Activated T-helper 9 cell treated with anti-CD3 and anti-CD28 coated beads, Interleukin-2, amount 50 U/mL, for 16 hours (primary cell): ENCODE results near the gene SPAG17.

Experiments used
- DNase-seq: peaks from one replicate; pipeline ENCODE4 v3.0.0-alpha.2; 2020; ENCODE audit warnings: low read depth

SPAG17 gene

GRCh38 chr1:118185084-118185832 is at the start of gene SPAG17:
TSS of gene SPAG17 (minus strand) at chr1:118185228. CDS start at chr1:118185157, 71 bp downstream.
- DNase-seq: no peak

DNA sequence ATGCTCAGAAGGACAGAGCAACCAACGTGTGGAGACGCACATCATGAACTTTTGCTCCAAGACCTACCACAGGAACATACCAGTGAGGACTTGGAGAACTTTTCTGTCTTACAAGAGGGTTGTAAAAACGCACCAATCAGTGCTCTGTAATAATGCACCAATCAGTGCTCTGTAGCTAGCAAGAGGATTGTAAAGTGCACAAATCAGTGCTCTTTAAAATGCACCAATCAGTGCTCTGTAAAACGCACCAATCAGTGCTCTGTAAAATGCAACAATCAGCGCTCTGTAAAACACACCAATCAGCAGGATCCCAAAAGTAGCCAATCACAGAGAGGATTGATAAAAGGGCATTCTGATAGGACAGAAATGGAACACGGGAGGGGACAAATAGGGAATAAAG is 40.4 kb upstream of the SPAG17 start:
- DNase-seq: no peak

DNA sequence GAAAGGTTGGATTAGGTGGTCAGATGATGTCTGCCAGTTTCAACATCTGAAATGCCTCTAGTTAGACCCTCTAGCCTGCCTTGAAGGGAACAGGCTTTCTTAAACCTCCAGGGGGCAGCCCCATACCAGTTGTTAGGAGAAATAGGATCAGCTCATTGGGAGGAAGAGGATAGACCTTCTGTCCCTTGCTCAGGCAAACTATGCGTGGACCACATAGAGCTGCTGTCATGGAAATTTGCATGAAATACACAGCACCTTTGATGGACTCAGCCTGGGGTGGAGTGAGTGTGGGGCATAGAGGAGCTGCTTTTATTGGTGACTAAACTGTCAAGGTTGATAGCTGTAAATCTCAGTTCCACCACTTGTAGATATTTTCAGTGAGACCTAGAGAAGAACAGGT is 38.4 kb upstream of the SPAG17 start:
- DNase-seq: no peak

GRCh38 chr1:118219438-118219837 is 34.4 kb upstream of the SPAG17 start:
- no peak for DNase-seq

DNA sequence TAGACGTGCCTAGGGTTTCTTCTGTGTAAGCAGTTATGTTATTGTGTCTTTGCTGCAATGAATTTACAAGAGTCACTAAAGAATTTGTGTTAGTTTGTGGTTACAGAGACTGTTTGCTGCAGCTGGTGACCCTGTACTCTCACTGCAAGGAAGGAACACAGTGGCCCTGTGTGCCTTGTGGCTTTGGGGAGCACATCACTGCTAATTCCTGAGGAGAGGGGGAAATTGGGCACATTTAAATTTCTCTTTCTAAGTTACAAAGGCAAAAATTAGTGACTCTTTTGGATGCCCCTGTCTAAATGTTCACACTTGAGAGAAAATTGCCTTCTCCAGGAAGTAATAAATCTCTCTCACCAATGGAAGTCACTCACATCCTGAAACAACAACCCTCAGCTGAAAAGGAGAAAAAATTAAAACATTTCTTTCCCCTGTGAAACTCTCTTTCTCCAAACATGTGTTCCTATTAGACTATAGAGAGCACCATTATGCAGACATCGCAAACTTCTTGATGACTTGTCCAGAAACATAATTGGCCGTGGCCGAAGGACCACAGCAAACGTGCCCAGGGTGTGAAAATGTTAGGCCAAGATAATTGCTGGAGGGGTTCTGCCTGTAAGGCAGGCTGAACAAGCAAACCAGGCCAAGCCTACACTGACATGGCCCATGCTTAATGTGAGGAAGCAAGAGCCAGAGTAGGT is 32.3 kb upstream of the SPAG17 start:
- no peak for DNase-seq

GRCh38 chr1:118214866-118215265 is 29.8 kb upstream of the SPAG17 start:
- no peak for DNase-seq

DNA sequence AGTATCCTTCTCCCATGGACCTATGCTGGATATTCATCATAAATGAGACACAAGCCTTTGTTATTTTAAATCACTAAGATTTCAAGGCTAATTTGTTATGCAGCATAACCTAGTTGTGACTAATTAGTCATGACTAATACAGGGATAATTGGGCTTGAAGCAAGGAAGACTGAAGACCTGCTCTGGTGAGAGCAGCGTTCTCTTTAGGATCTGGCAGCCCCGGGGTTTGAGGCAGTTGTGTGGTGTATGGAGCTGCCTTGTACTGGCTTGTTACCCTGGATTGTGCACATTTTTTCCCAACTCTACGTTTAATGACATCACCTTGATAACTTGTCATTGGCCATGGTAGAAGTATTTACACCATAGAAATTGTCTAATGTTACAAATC is 25.7 kb upstream of the SPAG17 start:
- DNase-seq: no peak

DNA sequence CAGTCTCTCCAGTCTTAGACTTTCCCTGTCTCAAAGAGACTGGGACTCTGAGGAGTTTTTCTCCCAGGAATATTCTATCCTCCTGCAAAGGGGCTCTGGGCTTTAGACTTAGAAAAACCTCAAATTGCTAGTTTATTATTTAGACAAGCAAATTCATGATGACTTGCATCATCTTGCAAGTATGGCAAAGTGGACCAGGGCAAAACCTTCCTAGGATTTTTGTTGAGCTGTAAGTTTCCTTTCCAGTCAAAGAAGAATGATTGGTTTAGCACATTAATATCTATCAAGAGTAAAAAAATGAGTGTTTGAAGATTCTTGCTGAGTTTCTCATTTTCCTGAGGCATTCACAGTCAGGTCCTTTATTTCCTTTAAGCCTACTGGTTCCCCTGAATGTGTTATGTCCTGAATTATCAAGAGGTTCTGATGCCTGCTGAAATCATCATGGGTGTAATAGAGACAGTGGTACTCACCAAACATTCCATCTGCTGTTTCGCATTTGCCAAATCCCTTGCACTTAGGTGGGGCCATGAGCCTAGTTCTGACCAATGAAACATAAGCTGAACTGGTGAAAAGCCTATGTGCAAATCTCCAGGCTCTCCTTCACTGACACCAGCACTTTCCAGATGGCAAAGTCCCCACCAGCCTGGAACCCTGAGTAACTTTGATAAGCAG is 25.2 kb upstream of the SPAG17 start:
- DNase-seq: no peak

GRCh38 chr1:118209648-118210047 is 24.6 kb upstream of the SPAG17 start:
- DNase-seq: no peak

DNA sequence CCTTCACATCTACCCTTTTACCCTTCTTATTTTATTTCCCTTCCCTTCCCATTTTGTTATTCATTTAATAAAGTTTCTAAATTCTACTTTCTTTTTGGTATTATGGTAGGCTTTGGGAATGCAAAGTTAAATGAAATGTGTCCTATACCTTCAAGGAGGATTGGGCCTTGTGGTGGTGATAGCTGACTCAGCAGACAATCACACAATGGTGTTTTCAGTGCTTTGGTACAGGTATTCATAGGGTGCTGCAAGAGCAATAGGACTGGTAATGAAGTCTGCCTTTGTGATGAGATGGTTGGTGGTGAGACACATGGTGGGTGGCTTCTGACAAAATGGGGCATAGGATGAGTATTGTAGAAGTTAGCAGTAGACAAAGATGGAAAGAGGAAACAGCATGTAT is 21.9 kb upstream of the SPAG17 start:
- DNase-seq: no peak

DNA sequence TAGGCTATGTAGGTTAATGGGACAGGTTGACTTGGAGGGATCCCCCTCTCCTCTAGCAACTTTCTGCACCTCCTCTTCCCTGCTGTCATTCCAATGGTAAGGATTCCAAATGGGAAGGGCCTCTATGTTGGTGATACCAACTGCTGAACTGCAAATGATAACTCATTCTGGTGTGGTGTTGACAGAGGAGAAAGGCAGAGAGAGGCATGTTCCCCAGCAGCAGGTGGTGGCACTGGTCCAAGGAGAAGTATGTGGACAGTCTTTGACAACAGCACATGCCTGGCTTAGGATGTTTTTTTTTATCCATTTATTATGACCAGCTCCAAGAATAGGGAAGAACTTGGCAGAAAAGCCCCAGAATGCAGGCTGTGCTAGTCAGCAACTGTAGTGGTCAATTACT is 19.6 kb upstream of the SPAG17 start:
- no peak for DNase-seq

DNA sequence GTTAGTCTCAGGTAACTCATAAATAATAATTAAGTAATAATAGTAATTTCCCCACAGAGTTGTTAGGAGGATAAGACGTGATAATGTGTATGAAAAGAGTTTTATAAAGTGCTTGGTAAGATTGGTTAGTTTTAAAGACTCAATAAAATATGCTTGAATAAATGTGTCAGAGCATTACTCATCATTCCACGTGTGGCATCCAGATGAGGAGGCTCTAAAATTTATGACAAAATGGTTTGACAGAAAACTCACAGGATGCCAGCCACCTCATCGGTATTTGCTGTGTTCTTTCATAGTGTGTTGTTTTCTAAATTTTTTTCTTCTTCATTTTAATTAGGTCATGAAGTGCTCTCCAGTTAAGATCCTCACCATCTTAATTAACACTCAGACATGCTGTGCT is 19.1 kb upstream of the SPAG17 start:
- no peak for DNase-seq

DNA sequence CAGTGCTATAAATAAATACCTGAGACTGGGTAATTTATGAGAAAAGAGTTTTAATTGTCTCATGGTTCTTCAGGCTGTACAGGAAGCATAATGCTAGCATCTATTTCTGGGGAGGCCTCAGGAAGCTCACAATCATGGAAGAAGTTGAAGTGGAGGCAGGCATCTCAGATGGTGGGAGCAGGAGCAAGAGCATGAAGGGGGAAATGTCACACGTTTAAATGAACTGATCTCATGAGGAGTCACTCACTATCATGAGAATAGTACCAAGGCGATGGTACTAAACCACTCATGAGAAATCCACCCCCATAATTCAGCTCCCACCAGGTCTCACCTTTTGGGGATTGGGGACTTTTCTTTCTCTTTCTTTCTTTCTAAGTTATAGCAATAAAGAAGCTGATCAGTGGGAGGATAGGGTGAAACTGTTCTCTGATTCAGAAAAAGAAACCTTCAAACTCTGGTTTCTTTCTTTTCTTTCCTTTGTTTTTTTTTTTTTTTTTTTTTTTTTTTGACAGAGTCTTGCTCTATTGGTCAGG is 17.1 kb upstream of the SPAG17 start:
- no peak for DNase-seq

DNA sequence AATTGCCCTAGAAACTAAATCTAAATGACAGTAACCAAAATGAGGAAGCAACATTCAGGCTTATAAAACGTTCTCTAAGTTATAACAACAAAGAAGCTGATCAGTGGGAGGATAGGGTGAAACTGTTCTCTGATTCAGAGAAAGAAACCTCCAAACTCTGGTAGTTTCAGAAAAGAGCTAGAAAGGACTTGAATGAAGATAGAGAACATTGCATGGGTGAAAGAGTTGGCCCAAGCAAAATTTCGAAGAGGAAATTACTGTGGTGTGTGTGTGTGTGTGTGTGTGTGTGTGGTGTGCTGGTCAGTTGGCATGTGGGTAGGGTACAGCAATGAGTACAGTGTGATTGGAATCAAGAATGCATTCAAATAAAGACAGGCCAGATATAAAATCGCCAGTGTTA is 16.5 kb upstream of the SPAG17 start:
- no peak for DNase-seq

- no peak for DNase-seq
These were observed 15.8 kb upstream of the SPAG17 start for GRCh38 chr1:118200836-118201235.

DNA sequence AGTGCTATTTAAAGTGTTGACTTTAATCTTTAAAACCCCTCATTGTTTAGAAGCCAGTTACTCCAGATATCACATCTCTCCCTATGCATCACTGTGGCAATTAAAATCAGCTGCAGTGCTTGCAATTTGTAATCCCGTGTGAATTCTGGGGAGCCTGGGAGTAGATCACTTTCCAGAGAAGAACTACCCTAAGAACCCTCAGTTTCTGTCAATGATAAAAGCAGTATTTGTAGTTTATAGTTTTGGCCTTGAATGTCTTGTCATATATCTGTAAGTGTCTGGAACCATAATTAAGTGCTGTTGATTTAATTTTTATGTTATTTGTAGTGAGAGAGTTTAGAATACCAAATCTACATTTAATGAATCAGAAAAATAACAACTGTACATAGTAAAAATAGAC is 5.5 kb upstream of the SPAG17 start:
- no peak for DNase-seq

DNA sequence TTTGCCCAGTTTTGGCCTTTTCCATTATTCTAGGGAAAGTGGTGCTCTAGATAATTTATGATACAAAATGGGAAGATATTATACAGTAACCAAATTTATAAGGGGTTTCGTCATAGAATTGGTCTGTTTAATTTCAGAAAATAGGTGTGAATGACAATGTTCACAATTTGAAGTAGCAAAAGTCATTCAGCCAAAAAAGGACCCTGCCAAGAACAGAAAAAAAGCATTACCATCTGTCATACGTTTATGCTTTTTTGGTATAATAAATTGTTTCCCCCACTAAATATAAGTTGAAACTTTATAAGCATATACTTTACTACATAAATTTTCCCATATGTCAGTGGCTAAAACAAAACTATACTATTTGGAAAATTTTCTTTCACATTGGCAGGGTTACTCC is 4.5 kb upstream of the SPAG17 start:
- no peak for DNase-seq

DNA sequence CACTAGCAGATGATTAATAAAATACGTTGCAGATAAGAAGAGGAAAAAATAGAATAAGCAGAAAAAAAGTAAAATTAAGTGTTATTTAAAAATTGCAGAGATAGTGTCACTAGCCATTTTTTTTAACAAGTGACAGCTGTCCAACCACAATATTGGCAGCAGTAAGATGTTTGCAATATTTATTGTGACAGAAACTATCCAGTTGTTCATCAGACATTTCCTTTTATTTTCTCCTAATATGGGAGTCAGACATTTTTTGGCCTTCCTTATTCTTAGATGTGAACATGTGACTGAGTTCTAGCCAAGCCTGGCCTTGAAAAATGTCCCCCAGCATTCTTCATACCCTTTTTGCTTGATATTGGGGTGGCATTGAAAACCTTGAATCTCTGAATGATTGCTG is 3.4 kb upstream of the SPAG17 start:
- DNase-seq: no peak

DNA sequence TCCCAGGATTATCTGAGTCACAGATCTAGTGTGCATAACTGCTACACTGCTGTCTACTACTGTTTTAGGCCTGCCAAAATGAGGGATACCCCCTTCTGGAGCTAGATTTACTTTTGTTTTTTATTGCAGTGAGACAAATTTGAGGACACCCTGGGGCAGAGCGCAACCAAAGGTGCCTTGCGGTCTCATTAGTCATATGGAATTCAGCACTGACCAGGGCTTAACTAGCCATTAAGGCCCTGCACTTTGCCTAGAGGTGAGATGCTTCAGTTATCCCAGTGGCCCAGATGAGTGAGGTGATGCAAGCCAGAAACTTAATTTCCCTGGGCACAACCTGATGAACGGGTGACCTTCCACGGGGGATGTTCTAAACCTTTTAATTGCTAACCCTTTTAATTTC is 998 bp upstream of the SPAG17 start:
- no peak for DNase-seq

GRCh38 chr1:118184739-118185083 is 317 bp downstream of the SPAG17 start:
- DNase-seq: no peak

DNA sequence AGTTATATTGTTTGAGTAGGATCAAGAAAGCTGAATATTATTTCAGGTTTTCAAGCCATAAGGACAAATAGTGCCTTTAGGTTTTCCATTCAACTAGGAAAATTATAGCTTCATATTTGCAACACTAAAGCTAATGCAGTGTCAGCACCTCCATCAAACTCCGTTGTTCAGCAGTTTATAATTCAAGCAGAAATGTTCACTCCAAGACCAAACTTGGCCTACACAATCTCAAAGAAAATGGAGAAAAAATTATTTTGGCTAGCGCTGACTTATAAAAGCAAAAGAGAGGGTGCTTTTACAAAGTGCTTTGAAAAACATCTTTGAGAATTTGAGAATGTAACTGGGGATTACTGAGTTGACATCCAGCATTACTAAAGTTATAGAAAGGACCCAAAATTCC is 1.4 kb downstream of the SPAG17 start:
- no peak for DNase-seq

DNA sequence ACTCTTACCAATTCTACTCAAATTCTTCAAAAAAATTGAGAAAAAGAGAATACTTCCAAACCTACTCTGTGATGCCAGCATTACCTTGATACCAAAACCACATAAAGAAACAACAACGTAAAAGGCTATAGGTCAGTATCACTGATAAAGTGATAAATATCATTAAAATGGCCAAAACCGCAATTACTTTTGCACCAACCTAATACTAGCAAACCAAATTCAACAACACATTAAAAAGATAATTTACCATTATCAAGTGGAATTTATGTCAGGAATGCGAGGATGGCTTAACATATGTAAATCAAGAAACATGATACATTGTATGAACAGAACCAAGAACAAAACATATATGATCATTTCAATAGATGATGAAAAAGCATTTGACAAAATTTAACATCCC is 7.0 kb downstream of the SPAG17 start:
- DNase-seq: no peak

DNA sequence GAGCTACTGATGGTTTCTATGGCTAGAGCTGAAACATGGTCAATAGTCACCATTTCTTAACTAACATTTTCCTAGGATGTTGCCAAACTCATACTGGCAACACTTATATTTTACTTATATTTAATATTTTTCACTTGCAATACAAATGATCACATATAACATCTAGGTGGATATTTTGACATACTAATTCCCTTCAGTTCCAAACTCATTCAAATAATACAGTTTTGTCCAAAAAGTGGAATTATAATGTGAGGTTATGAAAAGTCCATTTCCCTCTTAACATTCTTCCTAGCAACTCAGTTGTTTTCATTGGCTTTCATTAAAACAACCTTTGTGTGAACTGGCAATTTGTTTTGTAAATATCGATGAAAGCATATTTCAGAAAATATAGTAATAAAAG is 16.0 kb downstream of the SPAG17 start:
- no peak for DNase-seq
